GM21717 (cell line): ENCODE data around the gene B4GALT6.
"Not testable (repeated sequence)": the region's sequence is repeated elsewhere in the genome, so short reads cannot be mapped to it uniquely, and the experiment has no call there.

Experiments used
- ATAC-seq: cut with Tn5 transposase; IDR thresholded peaks from one replicate; pipeline ENCODE4 v1.9.1; 2021; ENCODE audit warnings: mild to moderate bottlenecking, moderate library complexity; ENCODE audit not compliant: unreplicated experiment

The B4GALT6 gene, protein sequence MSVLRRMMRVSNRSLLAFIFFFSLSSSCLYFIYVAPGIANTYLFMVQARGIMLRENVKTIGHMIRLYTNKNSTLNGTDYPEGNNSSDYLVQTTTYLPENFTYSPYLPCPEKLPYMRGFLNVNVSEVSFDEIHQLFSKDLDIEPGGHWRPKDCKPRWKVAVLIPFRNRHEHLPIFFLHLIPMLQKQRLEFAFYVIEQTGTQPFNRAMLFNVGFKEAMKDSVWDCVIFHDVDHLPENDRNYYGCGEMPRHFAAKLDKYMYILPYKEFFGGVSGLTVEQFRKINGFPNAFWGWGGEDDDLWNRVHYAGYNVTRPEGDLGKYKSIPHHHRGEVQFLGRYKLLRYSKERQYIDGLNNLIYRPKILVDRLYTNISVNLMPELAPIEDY

DNA sequence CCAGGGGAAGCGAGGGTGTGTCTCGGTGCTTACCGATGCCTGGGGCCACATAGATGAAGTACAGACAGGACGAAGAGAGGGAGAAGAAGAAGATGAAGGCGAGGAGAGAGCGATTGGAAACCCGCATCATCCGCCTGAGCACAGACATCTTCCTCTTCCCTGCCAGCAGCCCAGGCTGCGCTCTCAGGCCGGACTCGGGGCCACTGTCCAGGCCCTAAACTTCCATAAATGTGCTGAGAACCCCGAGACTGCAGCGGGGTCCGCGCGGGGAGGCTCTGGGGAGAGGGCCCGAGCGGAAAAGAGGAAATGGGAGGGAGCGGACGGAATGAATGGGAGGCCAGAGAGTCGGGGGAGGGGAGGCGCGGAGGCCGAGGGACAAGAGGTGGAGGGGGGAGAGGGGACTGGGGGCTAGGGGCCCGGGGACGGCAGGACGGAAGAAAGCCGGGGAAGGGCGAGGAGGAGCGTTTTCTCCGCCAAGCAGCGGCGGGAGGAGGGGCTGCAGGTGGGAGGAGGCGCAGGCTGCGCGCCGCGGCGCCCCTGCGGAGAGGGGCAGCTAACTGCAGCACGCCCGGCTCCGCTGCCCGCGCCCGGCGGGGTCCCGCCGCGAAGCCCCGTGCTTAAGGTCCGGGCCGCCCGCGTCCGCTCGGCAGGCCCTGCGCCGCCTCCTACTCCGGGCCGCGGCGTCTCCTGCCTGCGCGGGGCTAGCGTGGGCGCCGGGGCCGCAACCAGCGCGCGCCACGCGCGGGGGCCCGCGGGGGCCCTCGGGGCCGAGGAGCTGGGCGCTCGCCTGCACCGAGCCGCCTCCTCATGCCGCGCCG, at the start of gene B4GALT6:
Gene B4GALT6, minus strand, starts transcription at position 303 of the 818 bp plus-strand sequence. Its CDS starts 155 bp downstream, at position 148.
- peak; percentile 41 for ATAC-seq

DNA sequence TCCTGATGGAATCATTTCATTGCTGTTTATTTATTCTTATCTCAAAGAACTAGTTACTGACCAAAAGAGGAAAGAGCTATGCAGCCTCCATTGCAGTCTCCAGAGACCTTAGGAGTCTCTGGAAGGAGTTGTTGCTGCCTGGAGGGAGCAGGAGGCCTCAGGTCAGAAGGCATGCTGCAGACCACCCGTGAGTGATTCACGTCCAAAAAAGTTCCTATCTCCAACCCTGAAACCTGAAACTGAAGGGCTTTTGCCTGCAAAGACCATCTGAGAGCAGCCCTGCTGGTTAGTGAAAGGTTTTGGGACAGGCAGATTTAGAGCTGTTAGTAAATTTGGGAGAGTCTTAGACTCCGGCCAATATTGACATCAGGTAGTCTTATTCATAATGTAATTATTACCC, 47.2 kb upstream of the B4GALT6 start:
- ATAC-seq: no peak

DNA sequence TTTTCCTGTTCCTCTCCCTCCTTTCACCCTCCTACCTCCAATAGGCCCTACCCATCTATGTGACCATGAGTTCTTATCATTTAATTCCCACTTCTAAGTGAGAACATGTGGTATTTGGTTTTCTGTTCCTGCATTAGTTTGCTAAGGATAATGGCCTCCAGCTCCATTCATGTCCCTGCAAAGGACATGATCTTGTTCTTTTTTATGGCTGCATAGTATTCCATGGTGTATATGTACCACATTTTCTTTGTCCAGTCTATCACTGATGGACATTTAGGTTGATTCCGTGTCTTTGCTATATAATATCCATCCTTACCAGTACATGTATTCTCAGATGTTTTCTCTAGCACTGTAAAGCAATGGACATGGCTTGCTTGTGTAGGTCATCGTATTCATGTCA, 44.8 kb upstream of the B4GALT6 start:
- ATAC-seq: not testable (repeated sequence)

DNA sequence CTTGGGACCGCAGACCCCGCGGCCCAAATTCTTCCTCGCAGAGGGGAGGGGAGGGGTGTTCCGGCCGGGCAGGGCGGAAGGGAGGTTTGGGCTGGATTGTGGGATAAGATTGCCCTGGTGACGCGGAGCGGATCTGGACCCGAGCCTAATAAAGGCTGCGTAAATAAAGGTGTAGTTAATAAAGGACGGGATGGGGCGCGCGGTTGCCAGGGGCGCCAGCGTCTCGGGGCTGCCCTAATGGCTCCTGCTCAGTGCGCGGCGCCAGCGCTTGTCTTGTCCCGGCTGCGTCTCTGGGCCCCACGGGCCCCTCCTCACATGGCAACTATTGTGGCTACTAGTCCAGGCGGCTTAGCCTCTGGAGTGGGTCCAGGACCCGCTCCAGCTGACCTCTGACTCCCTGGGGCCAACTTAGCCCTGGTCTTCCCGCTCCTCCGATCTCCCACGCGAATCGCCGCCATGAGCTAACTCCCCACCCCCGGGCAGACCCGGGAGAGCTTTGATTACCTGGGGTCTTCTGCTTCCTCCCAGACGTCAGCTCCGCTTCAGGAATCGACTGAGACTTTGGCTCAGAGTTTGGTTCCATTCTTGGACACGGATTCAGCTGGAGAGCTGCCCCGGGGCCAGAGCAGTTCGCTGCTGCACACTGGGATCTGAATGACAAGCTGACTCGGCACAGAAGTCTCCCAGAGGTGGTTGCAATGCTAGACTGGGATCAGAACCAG, 39.8 kb upstream of the B4GALT6 start:
- ATAC-seq: no peak

DNA sequence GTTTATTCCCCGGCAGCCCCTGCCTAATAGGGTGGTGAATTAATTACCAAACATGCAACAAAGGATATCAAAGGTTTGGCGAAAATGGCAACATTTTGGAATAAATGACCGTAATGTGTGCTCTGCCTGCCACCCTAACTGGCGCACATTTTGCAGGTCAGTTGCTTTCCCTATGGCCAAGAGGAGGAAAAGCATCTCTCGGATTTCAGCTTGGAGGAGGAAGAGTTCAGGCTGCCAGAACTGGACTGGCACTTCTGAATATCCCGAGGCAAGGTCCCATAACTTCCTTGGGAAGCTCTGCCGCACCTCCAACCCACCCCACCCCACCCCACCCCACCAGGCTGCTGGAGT, 39.2 kb upstream of the B4GALT6 start:
- no peak for ATAC-seq

DNA sequence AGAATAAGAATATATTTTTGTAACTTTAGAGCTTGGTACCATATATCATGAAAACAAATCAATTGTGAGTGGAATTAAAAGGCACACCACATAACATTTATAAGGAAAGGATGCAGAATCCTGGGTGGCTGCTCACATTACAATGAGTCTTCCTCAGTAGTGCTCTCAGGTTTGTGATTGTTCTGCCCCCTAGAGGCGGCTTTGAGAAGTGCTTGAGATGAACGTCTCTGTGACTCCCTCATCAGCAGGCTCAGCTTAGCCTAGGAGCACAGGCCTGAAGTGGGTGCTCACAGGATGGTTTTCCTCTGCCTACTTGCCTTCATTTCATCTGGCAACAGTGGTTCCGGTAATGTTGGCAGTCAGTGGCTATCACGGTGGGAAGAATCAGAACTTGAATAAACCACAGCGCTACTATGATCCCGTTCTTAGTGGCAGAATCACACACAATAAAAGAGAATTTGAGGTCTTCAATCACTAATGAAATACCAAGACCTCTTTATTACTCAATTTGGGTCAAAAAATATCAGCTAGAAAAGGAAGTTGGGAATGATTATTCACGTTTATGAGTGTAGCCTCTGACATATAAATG, 38.1 kb upstream of the B4GALT6 start:
- ATAC-seq: peak; percentile 83

DNA sequence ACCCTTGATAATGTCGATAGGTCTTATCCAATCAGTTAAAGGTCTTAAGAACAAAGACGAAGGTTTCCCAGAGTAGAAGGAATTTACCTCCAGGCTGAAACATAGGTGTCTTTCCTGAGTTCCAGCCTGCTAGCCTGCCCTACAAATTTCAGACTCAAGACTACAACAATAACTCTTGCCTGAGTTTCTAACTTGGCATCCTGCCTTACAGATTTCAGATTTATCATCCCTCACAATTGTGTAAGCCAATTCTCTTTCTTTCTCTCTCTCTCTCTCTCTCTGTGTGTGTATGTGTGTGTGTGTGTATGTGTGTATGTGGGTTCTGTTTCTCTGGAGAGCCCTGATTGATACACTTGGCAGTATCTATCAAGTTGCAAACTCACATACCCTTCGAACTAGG, 37.2 kb upstream of the B4GALT6 start:
- ATAC-seq: no peak

DNA sequence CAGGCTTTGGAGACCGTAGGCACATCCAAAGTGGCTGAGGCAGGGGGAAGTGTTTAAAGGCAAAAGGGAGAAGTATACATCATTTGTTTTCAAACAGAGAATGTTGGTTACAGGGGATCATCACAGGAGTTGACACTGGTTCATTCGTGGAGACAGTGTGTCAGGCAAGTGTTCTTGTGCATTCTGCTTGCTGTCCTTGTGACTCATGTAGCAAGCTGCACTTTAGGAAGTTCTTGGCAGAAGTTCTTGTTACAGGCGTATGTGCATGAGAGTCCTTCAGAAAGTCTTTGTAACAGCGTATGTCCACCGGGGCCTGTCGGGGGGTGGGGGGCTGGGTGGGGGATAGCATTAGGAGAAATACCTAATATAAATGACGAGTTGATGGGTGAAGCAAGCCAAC, 36.5 kb upstream of the B4GALT6 start:
- no peak for ATAC-seq

DNA sequence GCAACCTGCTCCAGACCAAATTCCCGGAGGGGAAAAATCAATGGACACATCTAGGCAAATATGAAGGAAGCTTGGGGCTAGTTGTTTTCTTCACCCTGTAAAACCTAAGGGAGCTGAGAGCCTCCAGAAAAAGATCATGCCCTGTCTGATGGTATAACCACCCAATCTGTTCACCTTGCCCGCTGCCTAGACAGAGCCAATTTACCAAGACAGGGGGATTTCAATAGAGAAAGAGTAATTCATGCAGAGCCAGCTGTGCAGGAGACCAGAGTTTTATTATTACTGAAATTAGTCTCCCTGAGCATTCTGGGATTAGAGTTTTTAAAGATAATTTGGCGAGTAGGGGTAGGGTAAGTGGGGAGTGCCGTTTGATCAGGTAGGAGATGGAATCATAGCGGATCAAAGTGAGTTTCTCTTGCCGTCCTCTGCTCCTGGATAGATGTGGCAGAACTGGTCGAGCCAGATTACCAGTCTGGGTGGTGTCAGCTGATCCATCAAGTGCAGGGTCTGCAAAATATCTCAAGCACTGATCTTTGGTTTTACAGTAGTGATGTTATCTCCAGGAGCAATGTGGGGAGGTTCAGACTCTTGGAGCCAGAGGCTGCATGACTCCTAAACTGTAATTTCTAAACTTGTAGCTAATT, 35.1 kb upstream of the B4GALT6 start:
- ATAC-seq: no peak

DNA sequence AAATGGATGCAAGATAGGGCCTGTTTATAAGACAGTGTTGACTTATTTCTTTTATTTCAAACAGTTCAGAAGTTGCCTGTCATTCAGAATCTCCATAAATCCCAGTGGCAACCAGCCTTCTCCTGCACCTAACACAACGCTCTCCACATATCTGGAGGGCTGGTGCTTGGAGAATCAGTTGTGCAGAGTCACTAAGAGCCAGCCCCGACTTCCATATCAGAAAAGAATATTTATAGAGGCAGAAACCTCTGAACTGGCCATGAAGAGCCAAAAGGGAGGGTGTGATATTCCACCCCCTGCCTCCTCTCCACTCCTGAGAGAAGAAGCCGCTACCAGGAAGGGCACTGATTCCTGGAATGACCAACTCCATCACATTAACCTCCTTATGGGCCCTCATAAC, 34.0 kb upstream of the B4GALT6 start:
- ATAC-seq: no peak

DNA sequence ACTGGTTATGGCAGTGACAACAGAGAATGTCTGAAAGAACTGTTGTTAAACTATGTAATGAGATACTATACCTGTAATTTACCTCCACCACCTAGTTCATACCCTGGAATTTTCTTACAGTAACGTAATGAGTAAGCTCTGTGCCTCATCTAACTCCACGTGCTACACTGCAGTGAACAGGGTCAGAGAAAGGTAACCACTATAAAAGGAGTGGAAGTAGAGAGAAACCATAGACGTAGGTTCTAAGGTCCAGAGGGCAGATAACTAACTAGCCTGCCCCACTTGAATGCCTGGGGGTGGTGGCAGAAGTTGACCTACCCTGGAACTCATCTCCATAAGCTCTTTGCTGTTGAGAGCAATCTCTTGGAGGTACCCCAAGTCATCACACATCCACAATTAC, 32.0 kb upstream of the B4GALT6 start:
- no peak for ATAC-seq

DNA sequence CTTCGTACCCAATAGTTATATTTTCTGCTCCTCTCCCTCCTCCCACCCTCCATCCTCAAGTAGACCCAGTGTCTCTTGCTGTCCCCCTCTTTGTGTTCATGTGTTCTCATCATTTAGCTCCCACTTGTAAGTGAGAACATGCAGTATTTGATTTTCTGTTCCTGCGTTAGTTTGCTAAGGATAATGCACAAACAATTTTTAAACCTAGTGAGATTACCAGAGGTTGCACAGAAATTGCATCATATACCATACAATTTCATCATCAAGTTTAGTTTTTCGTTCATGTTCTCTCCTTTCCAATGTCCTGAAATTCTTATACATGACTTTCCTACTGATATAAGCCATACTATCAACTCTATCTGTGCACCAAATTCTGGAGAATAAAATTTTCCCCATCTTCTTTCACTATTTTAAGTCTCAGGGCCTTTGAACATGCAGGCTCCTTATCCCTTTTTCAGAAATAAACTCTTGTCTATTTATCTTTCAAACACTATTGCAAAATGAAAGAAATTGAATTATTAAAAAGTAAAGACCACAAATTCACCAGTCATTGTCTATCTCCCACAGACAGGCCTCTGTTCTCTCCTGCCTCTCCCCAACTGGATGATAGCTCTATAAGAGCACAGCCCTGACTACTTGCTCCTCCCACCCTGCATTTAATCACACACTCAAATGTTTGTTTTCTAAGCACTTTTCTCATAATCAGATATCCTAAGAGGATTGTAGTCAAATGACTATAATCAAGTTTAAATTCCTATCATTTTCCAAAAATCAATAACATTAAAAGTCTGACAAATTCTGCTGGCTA, 27.2 kb upstream of the B4GALT6 start:
- no peak for ATAC-seq

DNA sequence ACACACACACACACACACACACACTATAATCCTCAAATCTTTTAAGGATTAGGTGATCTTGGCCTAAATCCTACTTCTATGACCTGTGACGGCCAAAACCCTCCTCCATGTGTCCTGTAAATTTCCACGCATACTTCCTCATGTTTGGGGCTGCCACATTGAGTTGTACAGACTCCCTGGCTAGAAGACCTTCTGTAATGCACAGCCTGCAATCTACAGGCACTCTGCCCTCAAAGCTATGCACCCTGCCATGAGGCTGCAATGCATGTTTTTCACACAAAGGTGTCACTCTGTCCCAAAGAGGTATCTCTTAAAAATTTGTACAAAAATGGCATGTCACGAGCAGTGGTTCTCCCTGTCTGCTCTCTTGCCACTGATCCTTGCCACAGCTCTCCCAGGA, 26.4 kb upstream of the B4GALT6 start:
- ATAC-seq: no peak

DNA sequence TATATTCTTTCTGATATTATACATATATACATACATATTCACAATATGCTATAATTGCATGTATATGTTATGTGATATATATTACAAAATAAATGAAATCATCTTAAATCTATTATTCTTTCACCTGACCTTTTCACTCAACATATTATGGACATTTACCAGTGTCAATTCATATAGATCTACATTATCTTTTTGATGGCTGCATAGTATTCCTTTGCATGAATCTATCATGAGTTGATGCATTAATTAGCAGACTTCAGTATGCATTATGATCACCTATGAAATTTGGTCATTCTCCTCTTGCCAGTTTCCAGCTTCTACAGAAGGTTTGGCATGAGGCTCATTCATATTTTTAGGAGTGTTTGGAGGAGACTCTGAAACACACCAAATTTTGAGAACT, 23.4 kb upstream of the B4GALT6 start:
- no peak for ATAC-seq

DNA sequence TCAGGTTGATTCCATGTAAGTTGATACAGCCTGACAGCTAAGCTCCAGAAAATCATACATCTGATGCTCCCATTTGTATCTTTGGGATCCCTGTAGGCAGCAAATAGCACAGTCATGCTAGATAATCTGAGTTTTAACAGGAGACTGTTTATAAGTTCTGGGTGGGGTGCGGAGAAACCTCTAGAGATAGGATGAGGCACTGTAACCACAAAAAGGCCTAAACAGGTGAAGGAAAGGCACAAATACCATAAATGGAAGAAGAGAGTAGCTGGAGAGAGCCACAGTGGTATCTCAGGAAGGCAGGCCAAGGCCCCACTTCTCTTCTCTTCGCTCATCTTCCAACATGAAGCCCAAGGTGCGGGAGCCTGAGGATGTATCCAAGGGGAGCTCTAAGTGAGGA, 18.1 kb upstream of the B4GALT6 start:
- no peak for ATAC-seq

DNA sequence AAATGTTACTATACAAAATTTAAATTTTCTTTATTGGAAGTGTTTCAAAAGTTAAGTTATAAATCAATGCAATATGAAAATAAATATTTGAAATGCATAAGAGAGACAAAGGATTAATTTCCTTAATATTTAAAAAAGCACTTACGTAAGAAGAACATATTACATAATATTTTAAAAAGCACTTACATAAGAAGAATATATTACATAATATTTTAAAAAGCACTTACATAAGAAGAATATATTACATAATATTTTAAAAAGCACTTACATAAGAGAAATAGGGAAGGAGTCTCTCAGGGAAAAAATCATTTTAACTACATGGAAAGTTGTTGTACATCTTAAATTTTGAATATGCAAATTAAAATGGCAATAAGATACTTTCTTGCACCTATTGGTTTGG, 17.4 kb upstream of the B4GALT6 start:
- ATAC-seq: no peak

DNA sequence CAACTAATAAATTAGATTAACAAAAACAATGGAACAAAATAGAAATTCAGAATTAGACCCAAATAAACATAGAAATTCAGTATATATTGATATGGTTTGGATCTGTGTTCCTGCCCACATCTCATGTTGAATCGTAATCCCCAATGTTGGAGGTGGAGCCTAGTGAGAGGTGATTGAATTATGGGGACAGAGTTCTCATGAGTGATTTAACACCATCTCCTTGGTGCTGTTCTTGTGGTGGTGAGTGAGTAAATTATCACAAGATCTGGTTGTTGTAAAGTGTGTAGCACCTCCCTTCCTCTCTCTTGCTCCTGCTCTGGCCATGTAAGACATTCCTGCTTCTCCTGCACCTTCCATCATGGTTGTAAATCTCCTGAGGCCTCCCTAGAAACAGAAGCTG, 16.6 kb upstream of the B4GALT6 start:
- ATAC-seq: no peak

DNA sequence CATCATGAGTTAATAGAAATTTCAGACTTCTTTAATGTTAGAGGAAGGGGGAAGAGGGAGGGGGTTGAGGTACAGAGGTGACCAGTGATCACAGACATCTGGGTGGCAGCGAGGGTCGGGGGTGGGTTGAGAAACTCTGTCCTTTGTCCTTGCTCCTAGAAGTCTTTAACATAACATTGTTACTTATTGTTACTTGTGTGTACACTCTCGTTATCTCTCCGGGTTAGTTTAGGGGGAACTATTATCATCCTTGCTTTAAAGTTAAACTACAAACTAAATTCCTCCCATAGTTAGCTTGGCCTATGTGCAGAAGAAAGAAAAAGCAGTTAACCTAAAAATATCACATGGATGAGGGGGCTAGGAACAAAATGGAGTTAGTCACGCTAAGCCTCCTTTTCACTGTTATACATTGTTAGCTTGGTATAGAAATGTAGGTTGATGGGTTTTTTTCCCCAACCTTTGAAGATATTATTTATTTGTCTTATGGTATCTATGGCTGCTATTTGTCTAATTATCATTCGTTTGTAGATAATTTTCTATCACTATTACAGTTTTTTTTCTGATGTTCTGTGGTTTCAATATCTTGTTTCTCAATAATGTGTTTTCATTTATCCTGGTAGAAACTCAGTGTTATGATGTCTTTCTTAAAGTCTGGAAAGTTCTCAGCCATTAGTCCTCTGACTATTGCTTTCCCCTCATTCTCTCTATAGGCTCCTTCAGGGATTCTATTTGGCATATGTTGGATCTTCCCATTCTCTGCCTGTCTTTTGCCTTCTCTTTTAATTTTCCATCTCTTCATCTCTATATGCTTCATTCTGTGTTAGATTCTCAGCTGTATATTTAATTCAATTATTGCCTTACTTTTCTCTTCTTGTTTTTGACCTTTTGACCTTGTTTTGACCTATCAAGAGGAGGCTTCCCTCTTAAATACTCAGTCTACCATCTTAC, 13.2 kb upstream of the B4GALT6 start:
- ATAC-seq: no peak

DNA sequence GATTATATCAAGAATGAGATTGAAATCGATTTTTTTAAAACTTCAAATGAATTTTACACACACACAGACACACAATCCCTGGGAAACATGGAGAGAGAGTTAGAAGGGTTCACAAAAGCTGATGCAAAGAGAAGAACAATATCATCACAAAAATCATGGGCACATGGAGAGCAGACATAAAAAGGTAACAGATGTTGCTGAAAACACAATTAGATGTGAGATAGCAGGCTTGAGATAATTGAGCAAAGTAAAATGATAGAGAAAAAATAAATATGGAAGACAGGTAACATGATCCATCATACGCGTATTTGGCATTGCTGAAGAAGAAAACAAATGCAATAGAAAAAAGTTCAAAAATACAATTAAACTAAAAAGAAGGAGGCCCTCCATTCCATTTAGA, 11.6 kb upstream of the B4GALT6 start:
- no peak for ATAC-seq
